DOHH2 (cell line): ENCODE data around the gene SCAMP4.

Experiments
- EZH2phosphoT487 ChIP-seq: fragments of 200-600 bp; sonication (generic); IDR thresholded peaks from 2 replicates; pipeline ENCODE4 v1.6.1; 2017; ENCODE audit warnings: borderline replicate concordance, mild to moderate bottlenecking, antibody characterized with exemption, low read length, moderate library complexity, mixed read lengths
- TF ChIP-seq, protein P1 (sequence below): fragments of 200-600 bp; sonication (generic); IDR thresholded peaks from one replicate; pipeline ENCODE4 v1.5.1; 2014; ENCODE audit warnings: antibody characterized with exemption, mild to moderate bottlenecking, low read depth, low read length; ENCODE audit not compliant: poor library complexity, severe bottlenecking

DNA sequence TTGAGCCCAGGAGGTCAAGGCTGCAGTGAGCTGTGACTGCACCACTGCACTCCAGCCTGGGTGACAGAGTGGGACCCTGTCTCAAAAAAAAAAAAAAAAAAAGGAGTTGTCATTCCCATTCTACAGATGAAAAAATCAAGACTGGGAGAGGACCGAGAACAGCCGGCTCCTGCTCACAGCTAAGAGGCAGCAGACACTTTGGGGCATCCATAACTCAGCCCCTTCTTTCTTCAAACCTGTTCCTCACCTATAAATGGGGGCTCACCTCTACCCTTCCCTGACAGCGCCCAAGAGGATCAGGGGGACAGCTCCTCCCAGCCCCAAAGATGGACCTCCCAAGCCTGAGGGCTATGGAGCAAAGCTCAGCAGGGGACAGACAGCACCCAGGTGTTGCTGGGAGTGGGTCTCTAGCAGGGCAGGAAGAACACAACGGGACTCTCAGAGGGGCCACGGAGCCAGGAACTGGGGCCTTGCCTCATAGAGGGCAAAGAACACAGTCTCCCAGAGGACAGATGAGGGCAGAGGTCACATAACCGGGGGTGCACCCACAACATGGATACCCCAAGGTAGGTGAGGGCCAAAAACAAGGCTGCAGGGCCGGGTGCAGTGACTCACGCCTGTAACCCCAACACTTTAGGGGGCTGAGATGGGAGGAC lies 38.4 kb upstream of the SCAMP4 start:
- TF ChIP-seq, protein P1, sequence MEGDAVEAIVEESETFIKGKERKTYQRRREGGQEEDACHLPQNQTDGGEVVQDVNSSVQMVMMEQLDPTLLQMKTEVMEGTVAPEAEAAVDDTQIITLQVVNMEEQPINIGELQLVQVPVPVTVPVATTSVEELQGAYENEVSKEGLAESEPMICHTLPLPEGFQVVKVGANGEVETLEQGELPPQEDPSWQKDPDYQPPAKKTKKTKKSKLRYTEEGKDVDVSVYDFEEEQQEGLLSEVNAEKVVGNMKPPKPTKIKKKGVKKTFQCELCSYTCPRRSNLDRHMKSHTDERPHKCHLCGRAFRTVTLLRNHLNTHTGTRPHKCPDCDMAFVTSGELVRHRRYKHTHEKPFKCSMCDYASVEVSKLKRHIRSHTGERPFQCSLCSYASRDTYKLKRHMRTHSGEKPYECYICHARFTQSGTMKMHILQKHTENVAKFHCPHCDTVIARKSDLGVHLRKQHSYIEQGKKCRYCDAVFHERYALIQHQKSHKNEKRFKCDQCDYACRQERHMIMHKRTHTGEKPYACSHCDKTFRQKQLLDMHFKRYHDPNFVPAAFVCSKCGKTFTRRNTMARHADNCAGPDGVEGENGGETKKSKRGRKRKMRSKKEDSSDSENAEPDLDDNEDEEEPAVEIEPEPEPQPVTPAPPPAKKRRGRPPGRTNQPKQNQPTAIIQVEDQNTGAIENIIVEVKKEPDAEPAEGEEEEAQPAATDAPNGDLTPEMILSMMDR, result no peak
- TF ChIP-seq EZH2phosphoT487, result no peak
